Gastroesophageal sphincter (tissue), 3 donors: ENCODE results near the gene NUCB1.

Experiments
- POLR2A ChIP-seq, 2 donors: fragments of 450-650 bp; IDR thresholded peaks; one replicate each; pipeline ENCODE4 v1.6.1; 2017; ENCODE audit warnings: antibody characterized with exemption in 2 of 2, mild to moderate bottlenecking in 2 of 2, moderate library complexity in 1 of 2
- POLR2AphosphoS5 ChIP-seq: sonication (generic); formaldehyde crosslinking; IDR thresholded peaks from one replicate; pipeline ENCODE4 v1.6.1; 2017; ENCODE audit warnings: antibody characterized with exemption
- TF ChIP-seq, protein P1 (sequence below), 4 experiments: fragments of 200-600 bp in 2 of 4; fragments of 450-650 bp in 2 of 4; sonication (generic) in 1 of 4; IDR thresholded peaks; one replicate each; pipeline ENCODE4 v1.5.1; 2017 to 2019; ENCODE audit warnings: antibody characterized with exemption in 4 of 4, mild to moderate bottlenecking in 2 of 4, moderate library complexity in 2 of 4

DNA sequence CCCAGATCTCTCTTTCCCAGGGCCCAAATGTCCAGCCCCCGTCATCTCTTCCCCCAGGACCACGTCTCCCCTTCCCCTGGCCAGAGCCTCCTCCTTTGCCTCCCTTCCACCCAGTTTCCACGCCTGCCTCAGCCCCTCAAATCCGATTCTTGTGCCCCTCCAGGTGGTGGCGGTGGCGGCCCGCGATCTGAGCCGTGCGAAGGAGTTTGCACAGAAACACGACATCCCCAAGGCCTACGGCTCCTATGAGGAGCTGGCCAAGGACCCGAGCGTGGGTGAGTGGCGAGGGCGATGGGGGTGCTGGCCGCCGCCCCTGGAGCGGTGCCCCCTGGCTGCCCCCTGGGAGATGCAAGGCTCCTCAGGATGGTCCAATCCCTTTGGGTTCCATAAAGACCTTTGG lies 34.7 kb downstream of the NUCB1 start:
- TF ChIP-seq, protein P1, sequence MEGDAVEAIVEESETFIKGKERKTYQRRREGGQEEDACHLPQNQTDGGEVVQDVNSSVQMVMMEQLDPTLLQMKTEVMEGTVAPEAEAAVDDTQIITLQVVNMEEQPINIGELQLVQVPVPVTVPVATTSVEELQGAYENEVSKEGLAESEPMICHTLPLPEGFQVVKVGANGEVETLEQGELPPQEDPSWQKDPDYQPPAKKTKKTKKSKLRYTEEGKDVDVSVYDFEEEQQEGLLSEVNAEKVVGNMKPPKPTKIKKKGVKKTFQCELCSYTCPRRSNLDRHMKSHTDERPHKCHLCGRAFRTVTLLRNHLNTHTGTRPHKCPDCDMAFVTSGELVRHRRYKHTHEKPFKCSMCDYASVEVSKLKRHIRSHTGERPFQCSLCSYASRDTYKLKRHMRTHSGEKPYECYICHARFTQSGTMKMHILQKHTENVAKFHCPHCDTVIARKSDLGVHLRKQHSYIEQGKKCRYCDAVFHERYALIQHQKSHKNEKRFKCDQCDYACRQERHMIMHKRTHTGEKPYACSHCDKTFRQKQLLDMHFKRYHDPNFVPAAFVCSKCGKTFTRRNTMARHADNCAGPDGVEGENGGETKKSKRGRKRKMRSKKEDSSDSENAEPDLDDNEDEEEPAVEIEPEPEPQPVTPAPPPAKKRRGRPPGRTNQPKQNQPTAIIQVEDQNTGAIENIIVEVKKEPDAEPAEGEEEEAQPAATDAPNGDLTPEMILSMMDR (IDR thresholded peaks at IDR 0.05) = no peak
- TF ChIP-seq POLR2A (IDR thresholded peaks at IDR 0.05) (no peak), POLR2AphosphoS5 (no peak)
